Activated naive CD4-positive, alpha-beta T cell treated with anti-CD3 and anti-CD28 coated beads for 36 hours (primary cell): ENCODE results near the gene SLC5A7. TPM values are rescaled to one million over a fixed set of nuclear protein-coding genes. Genes with fewer than 3 reads are reported as not detected.

Source experiments
- CTCF ChIA-PET: fragments of 350-600 bp; sonication (Branson Sonifier 250); formaldehyde crosslinking; loops from one replicate; lab custom pipeline; 2021; ENCODE audit warnings: antibody characterized with exemption; lab: Charles Lee
- DNase-seq: peaks from one replicate; pipeline ENCODE4 v3.0.0-alpha.2; 2020
- H3K27ac Mint-ChIP-seq: one replicate; pipeline ENCODE4 v1.8.0; 2021; ENCODE audit warnings: mild to moderate bottlenecking, mixed read lengths
- H3K27me3 Mint-ChIP-seq: one replicate; pipeline ENCODE4 v1.8.0; 2021; ENCODE audit warnings: low read depth, mixed read lengths
- H3K36me3 Mint-ChIP-seq: one replicate; pipeline ENCODE4 v1.8.0; 2021; ENCODE audit warnings: low read depth, mixed read lengths
- H3K4me1 Mint-ChIP-seq: one replicate; pipeline ENCODE4 v1.8.0; 2021; ENCODE audit warnings: low read depth, mixed read lengths
- H3K4me3 Mint-ChIP-seq: one replicate; pipeline ENCODE4 v1.8.0; 2021; ENCODE audit warnings: mild to moderate bottlenecking, moderate library complexity, mixed read lengths
- H3K9me3 Mint-ChIP-seq: one replicate; pipeline ENCODE4 v1.8.0; 2021; ENCODE audit warnings: mixed read lengths
- intact Hi-C: fragments of 100-400 bp; cut with micrococcal nuclease; formaldehyde crosslinking; loops from one replicate; pipeline ENCODE4 v1.15.1; 2023
- total RNA-seq, 2 experiments: library from RNA; stranded (reverse); gene quantifications; one replicate each; pipeline ENCODE4 v1.2.3, GENCODE V29; 2021

SLC5A7 gene
- not detected for total RNA-seq

GRCh38 chr2:107986278-107987217 is at the start of gene SLC5A7:
TSS of gene SLC5A7 (plus strand) at chr2:107986524. CDS start at chr2:107988156, 1,632 bp downstream.
- H3K4me3 Mint-ChIP-seq = no peak within 1 kb of the TSS
- no peak within 1 kb of the TSS for H3K27ac Mint-ChIP-seq
- no peaks in the 10 kb centered on the region for H3K9me3 Mint-ChIP-seq
- CTCF ChIA-PET = no interaction called here
- peaks cover 17% of the 10 kb centered on the region for H3K27me3 Mint-ChIP-seq
- no peak for DNase-seq
- intact Hi-C loops = no loop called here
- no peaks in the 10 kb centered on the region for H3K4me1 Mint-ChIP-seq
- H3K36me3 Mint-ChIP-seq = no peaks in the 10 kb centered on the region

GRCh38 chr2:107961395-107961794 is 24.9 kb upstream of the SLC5A7 start:
- H3K9me3 Mint-ChIP-seq = no peaks in the 10 kb centered on the region
- H3K36me3 Mint-ChIP-seq = no peaks in the 10 kb centered on the region
- no peak for DNase-seq
- no peak overlapping the region for H3K27ac Mint-ChIP-seq
- no peak overlapping the region for H3K4me3 Mint-ChIP-seq
- CTCF ChIA-PET = no interaction called here
- no peaks in the 10 kb centered on the region for H3K4me1 Mint-ChIP-seq
- no peaks in the 10 kb centered on the region for H3K27me3 Mint-ChIP-seq
- intact Hi-C loops = no loop called here

- intact Hi-C loops = no loop called here
- Mint-ChIP-seq H3K4me3 (no peak overlapping the region), H3K36me3 (no peaks in the 10 kb centered on the region), H3K4me1 (no peaks in the 10 kb centered on the region), H3K27ac (no peak overlapping the region), H3K9me3 (peaks cover 1% of the 10 kb centered on the region), H3K27me3 (no peaks in the 10 kb centered on the region)
- DNase-seq = no peak
- CTCF ChIA-PET = no interaction called here
These were observed 22.1 kb upstream of the SLC5A7 start for GRCh38 chr2:107964185-107964584.

GRCh38 chr2:107984707-107985106 is 1.6 kb upstream of the SLC5A7 start:
- Mint-ChIP-seq H3K4me1 (no peaks in the 10 kb centered on the region), H3K9me3 (no peaks in the 10 kb centered on the region), H3K36me3 (no peaks in the 10 kb centered on the region), H3K27ac (no peak overlapping the region), H3K4me3 (no peak overlapping the region), H3K27me3 (peaks cover 17% of the 10 kb centered on the region)
- CTCF ChIA-PET = no interaction called here
- DNase-seq = no peak
- intact Hi-C loops = no loop called here

- no peaks in the 10 kb centered on the region for H3K9me3 Mint-ChIP-seq
- CTCF ChIA-PET = no interaction called here
- H3K36me3 Mint-ChIP-seq = no peaks in the 10 kb centered on the region
- intact Hi-C loops = no loop called here
- H3K4me1 Mint-ChIP-seq = no peaks in the 10 kb centered on the region
- H3K27ac Mint-ChIP-seq = no peak overlapping the region
- peaks cover 17% of the 10 kb centered on the region for H3K27me3 Mint-ChIP-seq
- no peak for DNase-seq
- H3K4me3 Mint-ChIP-seq = no peak overlapping the region
These were observed 1.8 kb downstream of the SLC5A7 start for GRCh38 chr2:107988108-107988507.

GRCh38 chr2:107989445-107989844 is 3.1 kb downstream of the SLC5A7 start:
- intact Hi-C loops = no loop called here
- Mint-ChIP-seq H3K9me3 (no peaks in the 10 kb centered on the region), H3K4me1 (no peaks in the 10 kb centered on the region), H3K36me3 (no peaks in the 10 kb centered on the region), H3K4me3 (no peak overlapping the region), H3K27ac (no peak overlapping the region), H3K27me3 (peaks cover 17% of the 10 kb centered on the region)
- no peak for DNase-seq
- CTCF ChIA-PET = no interaction called here

- Mint-ChIP-seq H3K27me3 (peaks cover 17% of the 10 kb centered on the region), H3K36me3 (no peaks in the 10 kb centered on the region), H3K4me3 (no peak overlapping the region), H3K9me3 (no peaks in the 10 kb centered on the region), H3K4me1 (no peaks in the 10 kb centered on the region), H3K27ac (no peak overlapping the region)
- no peak for DNase-seq
- CTCF ChIA-PET = interaction anchor here (0.7 kb wide), 1 partner anchor 480 kb away, joined by 4 read pairs; no protein-coding TSS in a partner anchor
- intact Hi-C loops = no loop called here
These were observed 4.4 kb downstream of the SLC5A7 start for GRCh38 chr2:107990718-107991117.

- H3K27ac Mint-ChIP-seq = no peak overlapping the region
- no peak overlapping the region for H3K4me3 Mint-ChIP-seq
- intact Hi-C loops = no loop called here
- no peaks in the 10 kb centered on the region for H3K4me1 Mint-ChIP-seq
- H3K9me3 Mint-ChIP-seq = no peaks in the 10 kb centered on the region
- no peaks in the 10 kb centered on the region for H3K36me3 Mint-ChIP-seq
- DNase-seq = no peak
- CTCF ChIA-PET = no interaction called here
- peaks cover 10% of the 10 kb centered on the region for H3K27me3 Mint-ChIP-seq
These were observed 5.7 kb downstream of the SLC5A7 start for GRCh38 chr2:107992069-107992468.

- intact Hi-C loops = no loop called here
- CTCF ChIA-PET = no interaction called here
These were observed 12.8 kb downstream of the SLC5A7 start for GRCh38 chr2:107999158-107999557.

GRCh38 chr2:108010912-108011591 is 24.7 kb downstream of the SLC5A7 start:
- no peak for DNase-seq
- Mint-ChIP-seq H3K9me3 (peaks cover 14% of the 10 kb centered on the region), H3K4me1 (no peaks in the 10 kb centered on the region), H3K36me3 (no peaks in the 10 kb centered on the region), H3K27ac (no peak overlapping the region), H3K27me3 (no peaks in the 10 kb centered on the region), H3K4me3 (no peak overlapping the region)
- CTCF ChIA-PET = no interaction called here
- intact Hi-C loops = no loop called here

More at GRCh38 chr2:107999158-107999557, 12.8 kb downstream of the SLC5A7 start:
- DNase-seq = no peak
- H3K9me3 Mint-ChIP-seq = no peaks in the 10 kb centered on the region
- H3K4me1 Mint-ChIP-seq = no peaks in the 10 kb centered on the region
- H3K27me3 Mint-ChIP-seq = peaks cover 2% of the 10 kb centered on the region
- no peak overlapping the region for H3K27ac Mint-ChIP-seq
- H3K36me3 Mint-ChIP-seq = no peaks in the 10 kb centered on the region
- H3K4me3 Mint-ChIP-seq = no peak overlapping the region

GRCh38 chr2:108013305-108013704 is 27.0 kb downstream of the SLC5A7 start:
- Mint-ChIP-seq H3K27me3 (no peaks in the 10 kb centered on the region), H3K36me3 (no peaks in the 10 kb centered on the region), H3K4me3 (no peak overlapping the region), H3K27ac (no peak overlapping the region), H3K9me3 (peaks cover 14% of the 10 kb centered on the region), H3K4me1 (no peaks in the 10 kb centered on the region)
- CTCF ChIA-PET = no interaction called here
- no peak for DNase-seq
- intact Hi-C loops = no loop called here

GRCh38 chr2:108022628-108023027 is 36.3 kb downstream of the SLC5A7 start:
- no peak overlapping the region for H3K27ac Mint-ChIP-seq
- H3K4me1 Mint-ChIP-seq = no peaks in the 10 kb centered on the region
- no peak for DNase-seq
- no peaks in the 10 kb centered on the region for H3K27me3 Mint-ChIP-seq
- H3K4me3 Mint-ChIP-seq = no peak overlapping the region
- H3K36me3 Mint-ChIP-seq = no peaks in the 10 kb centered on the region
- CTCF ChIA-PET = no interaction called here
- H3K9me3 Mint-ChIP-seq = no peaks in the 10 kb centered on the region
- intact Hi-C loops = no loop called here

GRCh38 chr2:108023776-108024175 is 37.5 kb downstream of the SLC5A7 start:
- intact Hi-C loops = no loop called here
- H3K4me1 Mint-ChIP-seq = no peaks in the 10 kb centered on the region
- H3K27me3 Mint-ChIP-seq = no peaks in the 10 kb centered on the region
- H3K27ac Mint-ChIP-seq = no peak overlapping the region
- CTCF ChIA-PET = no interaction called here
- no peaks in the 10 kb centered on the region for H3K36me3 Mint-ChIP-seq
- DNase-seq = no peak
- no peak overlapping the region for H3K4me3 Mint-ChIP-seq
- H3K9me3 Mint-ChIP-seq = no peaks in the 10 kb centered on the region
